PC-3 (cell line): ENCODE results near the gene OR8H1. TPM values are rescaled to one million over a fixed set of nuclear protein-coding genes. Genes with fewer than 3 reads are reported as not detected.

Experiments used
- ATAC-seq: fragments of 200-7000 bp; cut with Tn5 transposase; 2 replicates; pipeline ENCODE4 v1.9.1; 2020; ENCODE audit warnings: mild to moderate bottlenecking, moderate library complexity
- BruUV-seq: library from RNA; stranded (reverse); fragments of 400-500 nt; replicated peaks from 2 replicates; lab custom pipeline; 2021; lab: Mats Ljungman, UMichigan
- CTCF ChIA-PET: fragments of 300-600 bp; sonication (Branson Sonifier 250); formaldehyde crosslinking; loops from one replicate; lab custom pipeline; 2022; ENCODE audit warnings: antibody characterized with exemption; lab: Charles Lee
- POLR2A ChIA-PET: fragments of 300-600 bp; sonication (Branson Sonifier 250); formaldehyde crosslinking; loops from one replicate; lab custom pipeline; 2022; ENCODE audit warnings: antibody characterized with exemption; ENCODE audit not compliant: unreplicated experiment; lab: Charles Lee
- DNase-seq: peaks from one replicate; pipeline ENCODE4 v3.0.0-alpha.2; 2015
- H2AFZ ChIP-seq: fragments of 300-600 bp; sonication (generic); 2 replicates; pipeline ENCODE4 v1.6.0; 2016; ENCODE audit warnings: antibody characterized with exemption, low read length
- H3F3A ChIP-seq: fragments of 300-600 bp; sonication (generic); one replicate; pipeline ENCODE4 v1.6.0; 2017; ENCODE audit warnings: antibody characterized with exemption, low read length, control low read depth, mild to moderate bottlenecking; ENCODE audit not compliant: unreplicated experiment
- H3K27ac ChIP-seq: fragments of 300-600 bp; sonication (generic); 2 replicates; pipeline ENCODE4 v1.5.1; 2016; ENCODE audit warnings: mild to moderate bottlenecking, low read length
- H3K27me3 ChIP-seq: fragments of 300-600 bp; sonication (generic); 2 replicates; pipeline ENCODE4 v1.6.1; 2016; ENCODE audit warnings: low read length, mixed read lengths
- H3K36me3 ChIP-seq: fragments of 300-600 bp; sonication (generic); 2 replicates; pipeline ENCODE4 v1.6.1; 2016; ENCODE audit warnings: low read depth, mixed run types, low read length, mixed read lengths
- H3K4me1 ChIP-seq: fragments of 300-600 bp; sonication (generic); 2 replicates; pipeline ENCODE4 v1.5.1; 2016; ENCODE audit warnings: low read length; ENCODE audit not compliant: insufficient read depth
- H3K4me2 ChIP-seq: fragments of 300-600 bp; sonication (generic); 2 replicates; pipeline ENCODE4 v1.6.0; 2016; ENCODE audit warnings: low read length
- H3K4me3 ChIP-seq: fragments of 300-600 bp; sonication (generic); 2 replicates; pipeline ENCODE4 v1.5.1; 2016; ENCODE audit warnings: mild to moderate bottlenecking, low read length, mixed read lengths
- H3K79me2 ChIP-seq: fragments of 300-600 bp; sonication (generic); 2 replicates; pipeline ENCODE4 v1.6.1; 2017; ENCODE audit warnings: low read length, mixed read lengths
- H3K9ac ChIP-seq: fragments of 300-600 bp; sonication (generic); 2 replicates; pipeline ENCODE4 v1.6.0; 2016; ENCODE audit warnings: mild to moderate bottlenecking, low read length
- H3K9me2 ChIP-seq: fragments of 300-600 bp; sonication (generic); replicated peaks from 2 replicates; pipeline ENCODE4 v1.6.1; 2016; ENCODE audit warnings: mixed run types, low read length, mixed read lengths
- H3K9me3 ChIP-seq: fragments of 300-600 bp; sonication (generic); 2 replicates; pipeline ENCODE4 v1.6.1; 2016; ENCODE audit warnings: low read length, mixed read lengths
- H4K20me1 ChIP-seq: fragments of 300-600 bp; sonication (generic); 2 replicates; pipeline ENCODE4 v1.6.1; 2016; ENCODE audit warnings: low read length, mixed read lengths
- EZH2 ChIP-seq: fragments of 300-600 bp; sonication (generic); IDR thresholded peaks from one replicate; pipeline ENCODE4 v1.6.1; 2017; ENCODE audit warnings: antibody characterized with exemption, mild to moderate bottlenecking, low read length; ENCODE audit not compliant: unreplicated experiment
- EZH2phosphoT487 ChIP-seq: fragments of 300-600 bp; sonication (generic); IDR thresholded peaks from 2 replicates; pipeline ENCODE4 v1.6.1; 2018; ENCODE audit warnings: mild to moderate bottlenecking, antibody characterized with exemption, low read length, borderline replicate concordance
- intact Hi-C: fragments of 100-400 bp; cut with micrococcal nuclease; formaldehyde crosslinking; loops from 2 replicates; pipeline ENCODE4 v1.9.0; 2023
- total RNA-seq: library from RNA; depleted of rRNA; stranded (reverse); fragments of >200 nt; gene quantifications from 2 replicates; pipeline ENCODE4 v1.2.3, GENCODE V29; 2014
- TF ChIP-seq, protein P1 (sequence below): fragments of 300-600 bp; sonication (generic); conservative IDR thresholded peaks from 2 replicates; pipeline ENCODE4 v1.5.1; 2017; ENCODE audit warnings: antibody characterized with exemption, low read depth, mild to moderate bottlenecking, low read length

OR8H1 gene
- total RNA-seq, 1 experiment from 2014 or later = not detected

DNA sequence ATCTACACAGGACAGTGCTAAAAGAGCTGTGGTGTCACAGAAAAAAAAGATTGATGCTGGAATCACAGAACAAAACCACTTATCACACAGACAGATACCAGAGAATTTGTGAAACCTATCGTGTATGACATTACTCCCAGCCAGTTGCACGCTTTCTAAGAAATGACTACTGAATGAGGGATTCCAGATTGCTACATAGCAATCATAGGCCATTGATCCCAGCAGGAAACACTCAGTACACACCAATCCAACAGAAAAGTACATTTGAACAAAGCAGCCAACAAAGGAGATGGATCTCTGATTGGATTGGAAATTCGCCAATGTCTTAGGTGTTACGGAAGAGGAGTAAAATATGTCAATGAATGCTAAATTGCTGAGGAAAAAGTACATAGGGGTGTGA, 4.8 kb upstream of the OR8H1 start:
- ATAC-seq = no peak
- Histone ChIP-seq H3K9ac (no peak overlapping the region), H3F3A (no peaks in the 10 kb centered on the region), H3K9me2 (no peaks in the 10 kb centered on the region), H3K4me2 (no peak overlapping the region), H3K4me3 (no peak overlapping the region), H2AFZ (no peak overlapping the region), H3K79me2 (no peaks in the 10 kb centered on the region), H3K4me1 (no peaks in the 10 kb centered on the region), H3K27ac (no peak overlapping the region), H3K9me3 (no peaks in the 10 kb centered on the region), H3K27me3 (no peaks in the 10 kb centered on the region), H4K20me1 (no peaks in the 10 kb centered on the region), H3K36me3 (no peaks in the 10 kb centered on the region)
- intact Hi-C loops = no loop called here
- CTCF ChIA-PET = no interaction called here
- TF ChIP-seq EZH2phosphoT487 = no peak
- TF ChIP-seq, protein P1, sequence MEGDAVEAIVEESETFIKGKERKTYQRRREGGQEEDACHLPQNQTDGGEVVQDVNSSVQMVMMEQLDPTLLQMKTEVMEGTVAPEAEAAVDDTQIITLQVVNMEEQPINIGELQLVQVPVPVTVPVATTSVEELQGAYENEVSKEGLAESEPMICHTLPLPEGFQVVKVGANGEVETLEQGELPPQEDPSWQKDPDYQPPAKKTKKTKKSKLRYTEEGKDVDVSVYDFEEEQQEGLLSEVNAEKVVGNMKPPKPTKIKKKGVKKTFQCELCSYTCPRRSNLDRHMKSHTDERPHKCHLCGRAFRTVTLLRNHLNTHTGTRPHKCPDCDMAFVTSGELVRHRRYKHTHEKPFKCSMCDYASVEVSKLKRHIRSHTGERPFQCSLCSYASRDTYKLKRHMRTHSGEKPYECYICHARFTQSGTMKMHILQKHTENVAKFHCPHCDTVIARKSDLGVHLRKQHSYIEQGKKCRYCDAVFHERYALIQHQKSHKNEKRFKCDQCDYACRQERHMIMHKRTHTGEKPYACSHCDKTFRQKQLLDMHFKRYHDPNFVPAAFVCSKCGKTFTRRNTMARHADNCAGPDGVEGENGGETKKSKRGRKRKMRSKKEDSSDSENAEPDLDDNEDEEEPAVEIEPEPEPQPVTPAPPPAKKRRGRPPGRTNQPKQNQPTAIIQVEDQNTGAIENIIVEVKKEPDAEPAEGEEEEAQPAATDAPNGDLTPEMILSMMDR = no peak
- no peak for TF ChIP-seq EZH2
- no TSS peak for BruUV-seq
- no peak for DNase-seq
- POLR2A ChIA-PET = no interaction called here

DNA sequence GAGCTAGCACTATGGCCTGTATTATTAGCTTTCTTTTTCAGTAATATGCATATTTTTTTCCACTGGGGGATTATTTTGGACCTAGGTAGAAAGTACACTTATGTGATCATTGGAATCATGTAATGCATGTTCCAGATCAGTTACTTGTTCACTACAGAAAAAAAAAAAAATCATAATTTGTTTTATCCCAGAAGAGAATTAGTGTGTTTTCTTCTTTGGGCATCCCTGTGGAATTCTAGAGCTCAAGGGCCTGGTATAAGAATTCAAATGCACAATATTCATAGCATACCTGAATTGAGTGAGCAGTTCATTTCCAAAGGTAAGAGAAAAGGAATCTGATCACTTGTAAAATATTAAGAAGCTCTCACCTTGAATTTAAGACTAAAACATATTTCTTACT, 18.2 kb downstream of the OR8H1 start, which contains the start of gene OR5T1:
TSS of gene OR5T1 (plus strand) at position 301 of the 400 bp plus-strand sequence. CDS start 1,485 bp downstream, outside the sequence.
- intact Hi-C loops = no loop called here
- ChIA-PET CTCF (no interaction called here), POLR2A (no interaction called here)
- TF ChIP-seq EZH2phosphoT487 (no peak), EZH2 (no peak)
- Histone ChIP-seq H3K79me2 (no peaks in the 10 kb centered on the region), H3K4me2 (no peak within 1 kb of the TSS), H3K36me3 (no peaks in the 10 kb centered on the region), H2AFZ (no peak within 1 kb of the TSS), H3K9me2 (no peaks in the 10 kb centered on the region), H3K4me3 (no peak within 1 kb of the TSS), H3K4me1 (no peaks in the 10 kb centered on the region), H3K9ac (no peak within 1 kb of the TSS), H3F3A (no peaks in the 10 kb centered on the region), H3K27ac (no peak within 1 kb of the TSS), H3K27me3 (no peaks in the 10 kb centered on the region), H3K9me3 (peaks cover 19% of the 10 kb centered on the region; the same call in 1 of the 2 replicates), H4K20me1 (no peaks in the 10 kb centered on the region)
- no TSS peak for BruUV-seq
- ATAC-seq = no peak
- no peak for DNase-seq

DNA sequence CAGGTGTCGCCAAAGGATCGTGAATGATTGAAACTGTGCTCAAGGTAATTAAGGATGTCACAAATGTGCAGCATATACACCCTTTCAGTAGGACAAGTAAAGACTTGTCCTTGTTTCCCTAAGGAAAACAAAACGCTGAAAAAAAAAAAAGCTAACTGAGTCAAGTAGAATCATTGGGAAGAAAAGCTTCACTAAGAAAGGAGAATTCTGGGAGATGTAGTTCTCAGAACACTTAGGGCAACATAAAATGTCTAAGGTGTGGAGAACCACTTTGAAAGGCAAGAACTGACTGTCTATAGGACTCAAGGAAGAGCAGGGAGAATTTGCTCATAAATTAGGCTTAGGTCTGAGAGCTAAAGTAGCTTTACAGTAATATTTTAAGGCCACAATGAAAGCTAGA, 21.0 kb downstream of the OR8H1 start:
- no peaks in the 10 kb centered on the region for H4K20me1 ChIP-seq
- H3K36me3 ChIP-seq = no peaks in the 10 kb centered on the region
- H3K27ac ChIP-seq = no peak overlapping the region
- no peak for TF ChIP-seq EZH2
- no peak for TF ChIP-seq EZH2phosphoT487
- TF ChIP-seq, protein P1 = no peak
- no peak overlapping the region for H3K4me2 ChIP-seq
- intact Hi-C loops = no loop called here
- H3K79me2 ChIP-seq = no peaks in the 10 kb centered on the region
- ATAC-seq (no peak), DNase-seq (no peak)
- no TSS peak for BruUV-seq
- no peaks in the 10 kb centered on the region for H3F3A ChIP-seq
- H3K27me3 ChIP-seq = no peaks in the 10 kb centered on the region
- POLR2A ChIA-PET = no interaction called here
- H3K4me1 ChIP-seq = no peaks in the 10 kb centered on the region
- H3K9me2 ChIP-seq = no peaks in the 10 kb centered on the region
- CTCF ChIA-PET = no interaction called here
- no peak overlapping the region for H3K9ac ChIP-seq
- peaks cover 23% of the 10 kb centered on the region; the same call in 1 of the 2 replicates for H3K9me3 ChIP-seq
- H3K4me3 ChIP-seq = no peak overlapping the region
- H2AFZ ChIP-seq = no peak overlapping the region
